ENCODE measurements around the gene DYNLT4.

The DYNLT4 gene

GRCh38 chr1:44759077-44759476, 48.1 kb downstream of the DYNLT4 start:
- Histone ChIP-seq H3K36me3 (replicated peaks; ENCODE audit: low read depth, low read length) (peaks cover 59% of the 10 kb centered on the region), H3K27me3 (ENCODE audit: low read depth, low read length) (no peaks in the 10 kb centered on the region), H3K9ac (ENCODE audit: low read length) (no peak overlapping the region)

GRCh38 chr1:44757420-44757819, 49.7 kb downstream of the DYNLT4 start:
- no peak overlapping the region for H3K9ac ChIP-seq (ENCODE audit: low read length)
- H3K4me2 ChIP-seq (ENCODE audit: low read length), result no peak overlapping the region
- no peaks in the 10 kb centered on the region for H3K9me3 ChIP-seq (ENCODE audit: insufficient read depth, low read length)
- H2AFZ ChIP-seq (ENCODE audit: low read depth, low read length), result no peak overlapping the region
- H4K20me1 ChIP-seq (ENCODE audit: insufficient read depth, low read length), result no peaks in the 10 kb centered on the region
- H3K4me1 ChIP-seq (ENCODE audit: low read length), result peaks cover 4% of the 10 kb centered on the region; the same call in 1 of the 2 replicates
- H3K27me3 ChIP-seq (ENCODE audit: low read depth, low read length), result no peaks in the 10 kb centered on the region
- no peak overlapping the region for H3K27ac ChIP-seq (ENCODE audit: low read length)
- peaks cover 61% of the 10 kb centered on the region for H3K36me3 ChIP-seq (replicated peaks; ENCODE audit: low read depth, low read length)
- no peak overlapping the region for H3K4me3 ChIP-seq (ENCODE audit: low read length)
- H3K79me2 ChIP-seq (ENCODE audit: low read length), result no peaks in the 10 kb centered on the region
- TF ChIP-seq EZH2phosphoT487 (IDR thresholded peaks at IDR 0.05; ENCODE audit: low read depth) (no peak), CTCF (IDR thresholded peaks at IDR 0.05; ENCODE audit: low read depth, low read length) (no peak)

More at GRCh38 chr1:44759077-44759476, 48.1 kb downstream of the DYNLT4 start:
- Histone ChIP-seq H3K9me3 (ENCODE audit: insufficient read depth, low read length) (no peaks in the 10 kb centered on the region), H2AFZ (ENCODE audit: low read depth, low read length) (no peak overlapping the region), H3K4me3 (ENCODE audit: low read length) (no peak overlapping the region), H3K4me2 (ENCODE audit: low read length) (no peak overlapping the region), H3K4me1 (ENCODE audit: low read length) (peaks cover 4% of the 10 kb centered on the region; the same call in 1 of the 2 replicates), H3K79me2 (ENCODE audit: low read length) (no peaks in the 10 kb centered on the region), H3K27ac (ENCODE audit: low read length) (no peak overlapping the region), H4K20me1 (ENCODE audit: insufficient read depth, low read length) (no peaks in the 10 kb centered on the region)
- TF ChIP-seq CTCF (IDR thresholded peaks at IDR 0.05; ENCODE audit: low read depth, low read length), result no peak
- no peak for TF ChIP-seq EZH2phosphoT487 (IDR thresholded peaks at IDR 0.05; ENCODE audit: low read depth)
